Measurements from ENCODE around the gene MGLL. TPM values are rescaled to one million over a fixed set of nuclear protein-coding genes. Genes with fewer than 3 reads are reported as not detected.

The MGLL gene
- total RNA-seq, 1 experiment from 2014 or later = 6.8 TPM

- no TSS peak for BruUV-seq (replicated peaks)
- RAD21 ChIA-PET (ENCODE audit: low non-redundant PET in 1 of 2, low total read pairs in 2 of 2, uncharacterized antibody in 2 of 2, unreplicated experiment in 2 of 2) = no interaction called here
Observed at GRCh38 chr3:127723011-127723567, 99.2 kb downstream of the MGLL start.

GRCh38 chr3:127722091-127722784 is 100.1 kb downstream of the MGLL start:
- RAD21 ChIA-PET (ENCODE audit: low non-redundant PET in 1 of 2, low total read pairs in 2 of 2, uncharacterized antibody in 2 of 2, unreplicated experiment in 2 of 2) = no interaction called here

More at GRCh38 chr3:127723011-127723567, 99.2 kb downstream of the MGLL start:
- no peaks in the 10 kb centered on the region for H4K20me1 ChIP-seq (ENCODE audit: insufficient read depth)
- no peak overlapping the region for H3K9ac ChIP-seq (ENCODE audit: low read length)
- no peaks in the 10 kb centered on the region for H3K9me2 ChIP-seq (ENCODE audit: insufficient read depth)
- H3K4me2 ChIP-seq (ENCODE audit: low read length) = no peak overlapping the region
- ATAC-seq (no peak), DNase-seq (ENCODE audit: low read depth, low spot score) (no peak)
- no peaks in the 10 kb centered on the region for H3K36me3 ChIP-seq (ENCODE audit: control insufficient read depth in 1 of 2, insufficient read depth in 2 of 2, low read length in 2 of 2)
- CTCF ChIA-PET = no interaction called here
- H3K79me2 ChIP-seq (ENCODE audit: insufficient read depth, low read length) = no peaks in the 10 kb centered on the region
- H3K4me3 ChIP-seq (replicated peaks in 1 of 2; ENCODE audit: low read depth in 1 of 2, low read length in 2 of 2) = no peak overlapping the region
- H3K4me1 ChIP-seq (ENCODE audit: control insufficient read depth in 1 of 2, insufficient read depth in 2 of 2, low read length in 2 of 2) = no peaks in the 10 kb centered on the region
- no peak overlapping the region for H2AFZ ChIP-seq (ENCODE audit: low read depth, low read length, poor library complexity, severe bottlenecking)
- H3K27me3 ChIP-seq (ENCODE audit: insufficient read depth, low read length) = no peaks in the 10 kb centered on the region
- H3K9me3 ChIP-seq (ENCODE audit: control insufficient read depth in 1 of 2, insufficient read depth in 1 of 2, low read depth in 1 of 2, low read length in 2 of 2) = no peaks in the 10 kb centered on the region
- POLR2A ChIA-PET = no interaction called here
- intact Hi-C loops (cut with micrococcal nuclease) = no loop called here
- TF ChIP-seq POLR2AphosphoS5 (IDR thresholded peaks at IDR 0.05; ENCODE audit: low read depth, low read length) = no peak
- no peak for TF ChIP-seq FOSL1 (IDR thresholded peaks at IDR 0.05; ENCODE audit: low read depth)
- no peak for TF ChIP-seq SRF (IDR thresholded peaks at IDR 0.05; ENCODE audit: low read depth)
- TF ChIP-seq MAX (IDR thresholded peaks at IDR 0.05) = no peak
- H3K27ac ChIP-seq (ENCODE audit: low read depth, low read length) = no peak overlapping the region

More at GRCh38 chr3:127722091-127722784, 100.1 kb downstream of the MGLL start:
- Histone ChIP-seq H4K20me1 (ENCODE audit: insufficient read depth) (no peaks in the 10 kb centered on the region), H3K36me3 (ENCODE audit: control insufficient read depth in 1 of 2, insufficient read depth in 2 of 2, low read length in 2 of 2) (no peaks in the 10 kb centered on the region), H3K4me2 (ENCODE audit: low read length) (no peak overlapping the region), H3K9me3 (ENCODE audit: control insufficient read depth in 1 of 2, insufficient read depth in 1 of 2, low read depth in 1 of 2, low read length in 2 of 2) (no peaks in the 10 kb centered on the region), H3K9me2 (ENCODE audit: insufficient read depth) (no peaks in the 10 kb centered on the region), H3K27me3 (ENCODE audit: insufficient read depth, low read length) (no peaks in the 10 kb centered on the region), H3K79me2 (ENCODE audit: insufficient read depth, low read length) (no peaks in the 10 kb centered on the region), H2AFZ (ENCODE audit: low read depth, low read length, poor library complexity, severe bottlenecking) (no peak overlapping the region), H3K4me1 (ENCODE audit: control insufficient read depth in 1 of 2, insufficient read depth in 2 of 2, low read length in 2 of 2) (no peaks in the 10 kb centered on the region), H3K4me3 (replicated peaks in 1 of 2; ENCODE audit: low read depth in 1 of 2, low read length in 2 of 2) (no peak overlapping the region), H3K27ac (ENCODE audit: low read depth, low read length) (no peak overlapping the region), H3K9ac (ENCODE audit: low read length) (no peak overlapping the region)
- DNase-seq (ENCODE audit: low read depth, low spot score) (no peak), ATAC-seq (no peak)
- intact Hi-C loops (cut with micrococcal nuclease) = no loop called here
- no TSS peak for BruUV-seq (replicated peaks)
- no peak for TF ChIP-seq ZNF274 (IDR thresholded peaks at IDR 0.05; ENCODE audit: low read depth, low read length)
- TF ChIP-seq CEBPB (IDR thresholded peaks at IDR 0.05; ENCODE audit: low read depth) = no peak
- no peak for TF ChIP-seq ZBTB33 (IDR thresholded peaks at IDR 0.05; ENCODE audit: extremely low read depth, insufficient replicate concordance, low read length)
- TF ChIP-seq MAX (IDR thresholded peaks at IDR 0.05) = no peak
- TF ChIP-seq ATF3 (IDR thresholded peaks at IDR 0.05) = no peak
- no peak for TF ChIP-seq CBX3 (IDR thresholded peaks at IDR 0.05; ENCODE audit: low read depth)
- TF ChIP-seq JUND (IDR thresholded peaks at IDR 0.05) = no peak
- TF ChIP-seq ELF1 (IDR thresholded peaks at IDR 0.05; ENCODE audit: borderline replicate concordance, low read depth) = no peak
- TF ChIP-seq SIN3A (IDR thresholded peaks at IDR 0.05; ENCODE audit: low read depth) = no peak
- TF ChIP-seq POLR2A (IDR thresholded peaks at IDR 0.05; ENCODE audit: borderline replicate concordance, extremely low read depth, insufficient read depth, insufficient read length) = no peak
- TF ChIP-seq YY1 (IDR thresholded peaks at IDR 0.05; ENCODE audit: extremely low read depth, insufficient replicate concordance, low read depth, low read length) = no peak
- no peak for TF ChIP-seq ZFX (IDR thresholded peaks at IDR 0.05)
- TF ChIP-seq SRF (IDR thresholded peaks at IDR 0.05; ENCODE audit: low read depth) = no peak
- no peak for TF ChIP-seq CTCF (IDR thresholded peaks at IDR 0.05 in 2 of 3, conservative IDR thresholded peaks at IDR 0.05 in 1 of 3; ENCODE audit: borderline replicate concordance in 1 of 3, insufficient read depth in 1 of 3, low read depth in 2 of 3, low read length in 2 of 3)
- ChIA-PET POLR2A (no interaction called here), CTCF (no interaction called here)
